ENCODE results near the gene TAP1.

Gene TAP1

GRCh38 chr6:32849126-32849525, 4.4 kb downstream of the TAP1 start:
- Histone ChIP-seq H3K27ac (no peak overlapping the region), H3K4me3 (ENCODE audit: low read depth, low read length) (no peak overlapping the region), H3K36me3 (replicated peaks) (peaks cover 39% of the 10 kb centered on the region), H3K27me3 (replicated peaks) (no peaks in the 10 kb centered on the region)
- no peak for TF ChIP-seq CTCF (IDR thresholded peaks at IDR 0.05; ENCODE audit: low read depth, low read length, missing control alignments)
- no peak for DNase-seq
- in situ Hi-C loops (cut with HindIII; ENCODE audit: low pct_ligation_motif_present, low sequenced_read_pairs) = no loop called here

GRCh38 chr6:32847795-32848194, 5.7 kb downstream of the TAP1 start:
- no peak for DNase-seq
- Histone ChIP-seq H3K27ac (no peak overlapping the region), H3K4me3 (ENCODE audit: low read depth, low read length) (no peak overlapping the region), H3K36me3 (replicated peaks) (peaks cover 39% of the 10 kb centered on the region), H3K27me3 (replicated peaks) (no peaks in the 10 kb centered on the region)
- no peak for TF ChIP-seq CTCF (IDR thresholded peaks at IDR 0.05; ENCODE audit: low read depth, low read length, missing control alignments)
- in situ Hi-C loops (cut with HindIII; ENCODE audit: low pct_ligation_motif_present, low sequenced_read_pairs) = no loop called here

- Histone ChIP-seq H3K27me3 (replicated peaks) (no peaks in the 10 kb centered on the region), H3K36me3 (replicated peaks) (peaks cover 41% of the 10 kb centered on the region), H3K27ac (no peak overlapping the region), H3K4me3 (ENCODE audit: low read depth, low read length) (no peak overlapping the region)
- in situ Hi-C loops (cut with HindIII; ENCODE audit: low pct_ligation_motif_present, low sequenced_read_pairs) = no loop called here
- no peak for TF ChIP-seq CTCF (IDR thresholded peaks at IDR 0.05; ENCODE audit: low read depth, low read length, missing control alignments)
- DNase-seq = no peak
These were observed 6.5 kb downstream of the TAP1 start for GRCh38 chr6:32847004-32847403.

GRCh38 chr6:32845384-32845884, 8.1 kb downstream of the TAP1 start:
- DNase-seq = no peak
- TF ChIP-seq CTCF (IDR thresholded peaks at IDR 0.05; ENCODE audit: low read depth, low read length, missing control alignments) = no peak
- peaks cover 32% of the 10 kb centered on the region for H3K36me3 ChIP-seq (replicated peaks)
- in situ Hi-C loops (cut with HindIII; ENCODE audit: low pct_ligation_motif_present, low sequenced_read_pairs) = no loop called here
- no peaks in the 10 kb centered on the region for H3K27me3 ChIP-seq (replicated peaks)
- H3K27ac ChIP-seq = no peak overlapping the region
- H3K4me3 ChIP-seq (ENCODE audit: low read depth, low read length) = no peak overlapping the region

- Histone ChIP-seq H3K4me3 (ENCODE audit: low read depth, low read length) (peak overlapping the region; percentile 88), H3K27me3 (replicated peaks) (no peaks in the 10 kb centered on the region), H3K36me3 (replicated peaks) (peaks cover 28% of the 10 kb centered on the region), H3K27ac (peak overlapping the region; percentile 79)
- in situ Hi-C loops (cut with HindIII; ENCODE audit: low pct_ligation_motif_present, low sequenced_read_pairs) = no loop called here
- TF ChIP-seq CTCF (IDR thresholded peaks at IDR 0.05; ENCODE audit: low read depth, low read length, missing control alignments) = no peak
- DNase-seq = no peak
These were observed 8.6 kb downstream of the TAP1 start for GRCh38 chr6:32844839-32845383.

Data from brain microvascular endothelial cell (primary cell).